Fibroblast of skin of abdomen (primary cell): Measurements from ENCODE around the gene WDR88.
"Not testable (repeated sequence)": the region's sequence is repeated elsewhere in the genome, so short reads cannot be mapped to it uniquely, and the experiment has no call there.

ENCODE experiments used
- DNase-seq: peaks from one replicate; pipeline ENCODE4 v3.0.0-alpha.2; 2013

The WDR88 gene

GRCh38 chr19:33174186-33174585 lies 42.3 kb downstream of the WDR88 start:
- no peak for DNase-seq

DNA sequence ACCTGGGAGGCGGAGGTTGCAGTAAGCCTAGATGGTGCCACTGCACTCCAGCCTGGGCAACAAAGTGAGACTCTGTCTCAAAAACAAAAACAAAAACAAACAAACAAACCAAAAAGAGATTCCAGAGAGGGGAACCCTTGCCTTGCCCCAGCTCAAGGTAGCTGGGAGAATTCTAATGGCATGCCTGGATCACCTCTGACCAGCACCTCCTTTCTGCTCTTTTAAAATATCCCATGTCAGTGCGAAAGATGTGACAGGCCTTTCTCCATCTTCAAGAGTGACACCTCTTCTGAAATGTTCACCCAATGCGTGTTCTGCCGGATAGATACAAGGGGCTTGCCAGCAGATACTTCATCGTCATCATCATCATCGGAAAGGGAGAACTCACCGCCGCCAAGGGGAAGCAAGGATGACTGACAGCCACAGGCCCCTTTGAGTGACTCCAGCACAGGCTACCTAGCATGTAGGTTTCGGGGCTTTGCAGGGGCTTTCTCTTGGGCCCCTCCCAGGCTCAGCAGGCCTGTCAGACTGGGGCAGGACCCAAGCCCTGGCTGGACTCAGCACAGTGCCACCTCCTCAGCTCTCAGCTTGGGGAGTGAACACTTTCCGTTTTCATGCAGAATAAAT lies 43.4 kb downstream of the WDR88 start:
- no peak for DNase-seq

- DNase-seq, result peak; percentile 31
These were observed 44.2 kb downstream of the WDR88 start for GRCh38 chr19:33175886-33176669.

- peak; percentile 99 for DNase-seq
These were observed 44.9 kb downstream of the WDR88 start for GRCh38 chr19:33176670-33177416.

DNA sequence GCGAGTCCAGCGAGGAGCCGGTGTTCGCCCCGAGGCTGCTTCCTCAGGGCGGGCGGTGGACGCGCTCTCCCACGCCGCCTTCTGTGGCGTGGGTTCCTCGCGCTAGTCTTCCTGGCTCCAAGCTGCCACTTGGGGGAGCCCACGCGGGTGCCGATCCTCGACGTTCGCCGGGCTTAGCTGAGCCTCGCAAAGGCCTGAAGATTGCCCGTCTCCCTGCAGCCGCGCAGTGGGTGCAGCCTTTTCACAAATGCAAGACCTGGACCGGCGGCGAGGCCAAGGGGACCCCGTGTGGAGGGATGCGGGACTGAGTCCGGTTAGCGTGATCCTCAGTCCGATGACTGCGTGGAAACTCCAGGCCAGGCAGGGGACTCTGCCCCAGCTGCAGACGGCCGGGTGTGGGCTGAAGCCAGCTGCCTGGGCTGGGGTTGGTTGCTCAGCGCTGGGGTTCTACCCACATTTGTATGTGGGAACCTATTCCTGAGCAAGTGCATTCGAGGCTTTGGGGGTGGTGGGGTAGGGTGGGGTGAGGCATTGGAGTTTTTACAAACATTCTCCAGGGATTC lies 45.6 kb downstream of the WDR88 start:
- no peak for DNase-seq

DNA sequence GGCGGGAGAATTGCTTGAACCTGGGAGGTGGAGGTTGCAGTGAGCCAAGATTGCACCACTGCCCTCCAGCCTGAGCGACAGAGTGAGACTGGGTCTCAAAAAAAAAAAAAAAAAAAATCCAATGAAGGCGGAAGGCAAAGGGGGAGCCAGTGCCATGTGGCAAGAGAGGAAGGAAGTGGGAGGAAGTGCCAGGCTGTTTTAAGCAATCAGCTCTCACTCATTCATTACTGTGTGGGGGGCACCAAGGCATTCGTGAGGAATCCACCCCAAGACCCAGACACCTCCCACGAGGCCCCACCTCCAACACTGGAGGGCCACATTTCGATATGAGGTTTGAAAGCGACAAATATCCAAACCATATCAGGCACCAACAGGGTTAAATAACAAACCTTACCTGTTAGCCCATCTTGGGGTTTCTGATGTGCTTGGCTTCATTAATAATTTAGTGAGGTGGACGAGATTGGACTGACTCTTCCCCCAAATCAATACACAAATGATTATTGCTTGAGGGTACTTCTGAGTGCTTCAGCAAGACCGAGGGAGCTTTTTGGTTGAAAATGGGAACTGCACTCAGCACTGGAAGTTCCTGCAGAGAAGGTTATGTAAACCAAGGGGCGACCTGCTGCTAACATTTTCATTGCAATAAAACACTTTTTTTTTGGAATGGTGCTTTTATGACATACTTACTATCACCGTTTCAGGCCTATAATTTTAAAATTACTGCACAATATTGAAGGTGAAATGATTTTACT lies 54.7 kb downstream of the WDR88 start:
- no peak for DNase-seq

DNA sequence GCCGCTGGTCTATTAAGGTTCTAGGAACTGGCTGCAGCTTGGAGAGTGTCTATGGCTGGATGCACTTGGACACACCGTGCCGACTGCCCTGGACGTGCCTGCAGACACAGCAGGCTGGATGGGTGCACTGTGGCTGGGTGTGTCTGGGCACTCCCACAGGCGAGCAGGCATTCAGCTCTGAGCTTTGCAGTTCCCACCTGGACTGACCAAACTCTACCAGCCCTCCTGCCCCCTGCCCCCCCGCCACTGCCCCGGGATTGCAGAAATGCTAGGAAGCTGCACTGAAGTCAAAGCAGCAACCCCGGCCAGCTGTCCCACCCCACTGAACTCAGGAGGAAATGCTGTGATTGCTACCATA lies 55.2 kb downstream of the WDR88 start:
- DNase-seq, result no peak

DNA sequence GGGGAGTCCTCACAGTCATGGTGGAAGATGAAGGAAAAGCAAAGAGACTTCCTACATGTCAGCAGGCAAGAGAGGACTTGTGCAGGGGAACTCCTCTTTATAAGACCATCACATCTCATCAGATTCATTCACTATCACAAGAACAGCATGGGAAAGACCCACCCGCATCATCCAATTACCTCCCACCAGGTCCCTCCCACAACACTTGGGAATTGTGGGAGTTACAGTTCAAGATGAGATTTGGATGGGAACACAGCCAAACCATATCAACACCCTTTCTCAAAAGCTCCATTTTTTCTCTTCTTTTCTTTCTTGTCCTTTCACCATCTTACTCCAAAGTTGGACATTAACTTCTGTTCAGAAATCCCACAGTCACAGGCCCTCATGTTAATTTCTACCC lies 57.5 kb downstream of the WDR88 start:
- DNase-seq, result no peak

- not testable (repeated sequence) for DNase-seq
These were observed 59.2 kb downstream of the WDR88 start for GRCh38 chr19:33191092-33191491.

DNA sequence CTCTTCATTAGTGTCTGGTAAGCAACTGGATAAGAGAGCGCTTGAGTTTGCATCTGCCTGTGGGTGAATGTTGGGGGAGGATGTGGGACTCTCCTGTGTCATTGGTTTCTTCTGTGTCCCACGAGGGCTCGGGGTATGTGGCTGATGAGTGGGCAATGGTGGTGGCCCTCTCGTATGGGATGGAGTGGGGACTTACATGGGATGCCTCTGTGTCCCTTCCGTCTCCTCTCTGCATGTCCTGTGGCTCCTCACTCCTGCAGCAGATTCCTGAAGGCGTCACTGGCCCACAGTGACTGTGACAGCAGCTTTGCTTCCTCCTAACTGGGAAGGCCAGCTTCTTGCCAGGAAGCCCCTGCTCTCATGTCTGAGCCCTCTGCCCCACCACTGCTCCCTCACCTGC lies 59.6 kb downstream of the WDR88 start:
- DNase-seq, result no peak

GRCh38 chr19:33192010-33192409 lies 60.1 kb downstream of the WDR88 start:
- DNase-seq, result no peak

DNA sequence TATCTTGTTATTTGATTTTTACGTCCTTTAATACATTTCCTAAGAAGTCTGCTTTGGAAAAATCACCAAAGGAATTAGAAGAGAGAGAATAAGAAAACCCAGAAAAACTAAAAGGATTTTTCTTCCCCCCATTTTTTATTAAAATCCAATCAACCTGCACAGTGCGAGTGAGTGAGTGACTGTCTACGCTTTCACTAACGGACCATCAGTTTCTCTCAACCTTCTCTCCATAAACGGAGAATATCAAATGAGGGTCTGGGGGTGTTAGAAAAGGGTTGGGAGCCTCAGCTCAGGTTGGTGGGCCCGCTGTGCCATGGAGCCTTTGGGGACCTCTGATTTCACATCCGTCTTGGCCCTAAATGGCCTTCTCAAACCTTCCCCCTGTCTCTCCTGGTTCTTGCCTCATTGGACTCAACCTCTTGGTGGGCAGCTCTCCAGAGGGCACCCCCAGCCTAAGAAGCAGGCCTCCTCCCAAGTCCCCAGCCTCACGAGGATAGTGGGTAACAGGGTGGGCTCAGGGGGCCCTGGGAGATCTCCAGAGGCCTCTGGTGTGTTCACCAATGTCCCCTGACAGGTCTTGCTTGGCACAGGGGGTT lies 61.5 kb downstream of the WDR88 start:
- DNase-seq, result no peak

GRCh38 chr19:33193865-33194362 lies 62.0 kb downstream of the WDR88 start, which contains the start of gene LRP3:
Gene LRP3, plus strand, starts transcription at chr19:33194330. Its CDS starts 456 bp downstream, at chr19:33194786.
- DNase-seq, result peak; percentile 44

- no peak for DNase-seq
These were observed 62.6 kb downstream of the WDR88 start for GRCh38 chr19:33194532-33194885.

GRCh38 chr19:33194886-33195644 lies 63.2 kb downstream of the WDR88 start:
- peak; percentile 20 for DNase-seq

GRCh38 chr19:33195645-33196347 lies 63.9 kb downstream of the WDR88 start:
- no peak for DNase-seq

DNA sequence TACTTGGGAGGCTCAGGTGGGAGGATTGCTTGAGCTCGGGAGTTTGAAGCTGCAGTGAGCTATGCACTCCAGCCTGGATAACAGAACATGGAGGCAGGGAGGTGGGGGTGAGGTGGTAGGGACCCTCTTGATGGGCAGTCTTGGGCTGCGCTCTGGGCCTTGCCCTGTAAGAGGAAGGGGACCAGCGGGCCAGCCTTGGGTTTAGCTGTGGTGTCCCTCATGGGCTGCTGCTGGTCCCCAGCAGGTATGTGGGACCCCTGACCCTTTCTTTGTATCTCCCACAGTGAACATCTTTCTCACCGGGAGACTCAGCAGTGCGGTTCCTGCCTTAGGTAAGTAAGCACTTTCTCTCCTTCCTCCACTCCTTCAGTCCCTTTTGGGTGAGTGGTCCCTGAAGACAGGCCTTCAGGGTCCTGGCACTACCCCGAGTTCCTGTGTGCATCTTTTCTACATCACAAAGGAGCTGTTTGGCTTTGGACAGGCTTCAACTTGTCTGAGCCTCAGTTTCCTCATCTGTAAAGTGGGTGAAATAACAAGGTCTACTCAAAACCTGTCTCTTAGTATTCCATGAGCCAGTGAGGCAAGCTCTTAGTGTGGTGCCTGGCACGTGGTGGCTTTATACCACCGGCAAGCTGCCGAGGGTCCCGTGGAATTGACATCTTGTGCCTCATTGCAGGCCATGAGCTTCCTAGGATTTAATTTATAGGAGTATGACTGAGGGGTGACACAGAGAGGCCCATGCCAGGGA lies 64.7 kb downstream of the WDR88 start:
- no peak for DNase-seq

GRCh38 chr19:33197591-33198000 lies 65.7 kb downstream of the WDR88 start:
- DNase-seq, result no peak

GRCh38 chr19:33198169-33198568 lies 66.3 kb downstream of the WDR88 start:
- no peak for DNase-seq
